Gastroesophageal sphincter (tissue), 4 donors: ENCODE results near the gene SYNJ2. TPM values are rescaled to one million over a fixed set of nuclear protein-coding genes. Genes with fewer than 3 reads are reported as not detected.

Experiments used
- ATAC-seq: fragments of 150-250 bp; one replicate; pipeline ENCODE4 v1.9.1; 2016; ENCODE audit warnings: mild to moderate bottlenecking, moderate library complexity
- H3K27ac ChIP-seq, 4 donors: fragments of 200-600 bp; sonication (generic) in 3 of 4; 1 replicate in 3 of 4; 2 replicates in 1 of 4; pipeline ENCODE4 v1.5.1; 2016 to 2019
- H3K27me3 ChIP-seq: fragments of 200-600 bp; sonication (generic); one replicate; pipeline ENCODE4 v1.5.1; 2019
- H3K36me3 ChIP-seq, 2 donors: fragments of 200-600 bp; sonication (generic); one replicate each; pipeline ENCODE4 v1.5.1; 2019; ENCODE audit warnings: control low read depth in 1 of 2
- H3K4me1 ChIP-seq, 3 donors: fragments of 200-600 bp; sonication (generic); 1 replicate in 2 of 3; 2 replicates in 1 of 3; pipeline ENCODE4 v1.5.1; 2016 to 2019; ENCODE audit warnings: control low read depth in 2 of 3
- H3K4me3 ChIP-seq, 2 donors: fragments of 200-600 bp; sonication (generic); one replicate each; pipeline ENCODE4 v1.5.1; 2019; ENCODE audit warnings: mild to moderate bottlenecking in 1 of 2, moderate library complexity in 1 of 2
- H3K9me3 ChIP-seq, 3 donors: fragments of 200-600 bp; sonication (generic); one replicate each; pipeline ENCODE4 v1.5.1; 2017 to 2019; ENCODE audit warnings: control low read depth in 2 of 3
- CTCF ChIP-seq, 4 experiments: fragments of 200-600 bp in 2 of 4; fragments of 450-650 bp in 2 of 4; sonication (generic) in 1 of 4; IDR thresholded peaks; one replicate each; pipeline ENCODE4 v1.5.1; 2017 to 2019; ENCODE audit warnings: antibody characterized with exemption in 4 of 4, mild to moderate bottlenecking in 2 of 4, moderate library complexity in 2 of 4
- EP300 ChIP-seq: sonication (generic); formaldehyde crosslinking; IDR thresholded peaks from one replicate; pipeline ENCODE4 v1.6.1; 2017; ENCODE audit warnings: antibody characterized with exemption, mild to moderate bottlenecking
- POLR2A ChIP-seq, 2 donors: fragments of 450-650 bp; IDR thresholded peaks; one replicate each; pipeline ENCODE4 v1.6.1; 2017; ENCODE audit warnings: antibody characterized with exemption in 2 of 2, mild to moderate bottlenecking in 2 of 2, moderate library complexity in 1 of 2
- POLR2AphosphoS5 ChIP-seq: sonication (generic); formaldehyde crosslinking; IDR thresholded peaks from one replicate; pipeline ENCODE4 v1.6.1; 2017; ENCODE audit warnings: antibody characterized with exemption
- WGBS, 2 donors: methylation state at CpG; one replicate each; pipeline ENCODE4 v1.1.5; 2018; ENCODE audit warnings: low coverage in 1 of 2; 5-methylcytosine and 5-hydroxymethylcytosine counted together
- total RNA-seq, 4 donors: library from RNA; depleted of rRNA; stranded (reverse); fragments of >200 nt; gene quantifications; one replicate each; pipeline ENCODE4 v1.1.0, GENCODE V29; 2016

Gene SYNJ2
- total RNA-seq, 4 donors from 2014 or later = 19.9 to 27.9 (median 21.6) TPM

GRCh38 chr6:158076548-158076947, 94.9 kb downstream of the SYNJ2 start:
- no peak overlapping the region for H3K27ac ChIP-seq
- no peak overlapping the region for H3K4me3 ChIP-seq
- ATAC-seq = no peak
- H3K9me3 ChIP-seq = no peaks in the 10 kb centered on the region
- H3K27me3 ChIP-seq = no peaks in the 10 kb centered on the region
- H3K4me1 ChIP-seq = peaks cover 0 to 10% (median 0%) of the 10 kb centered on the region in 3 donors
- peaks cover 0 to 76% of the 10 kb centered on the region in 2 donors for H3K36me3 ChIP-seq
- WGBS, 2 donors = 91% methylated on average over 15 to 18 of the region's 18 CpGs
- TF ChIP-seq EP300 (no peak), CTCF (IDR thresholded peaks at IDR 0.05) (no peak), POLR2AphosphoS5 (no peak), POLR2A (IDR thresholded peaks at IDR 0.05) (no peak)

GRCh38 chr6:158077676-158078075, 96.0 kb downstream of the SYNJ2 start:
- no peak overlapping the region for H3K27ac ChIP-seq
- TF ChIP-seq POLR2A (IDR thresholded peaks at IDR 0.05) (no peak), EP300 (no peak), POLR2AphosphoS5 (no peak), CTCF (IDR thresholded peaks at IDR 0.05) (no peak)
- no peaks in the 10 kb centered on the region for H3K27me3 ChIP-seq
- H3K4me3 ChIP-seq = no peak overlapping the region
- 85 to 93% methylated on average over 5 to 7 of the region's 10 CpGs for WGBS, 2 donors
- H3K9me3 ChIP-seq = no peaks in the 10 kb centered on the region
- no peak for ATAC-seq
- peaks cover 0 to 81% of the 10 kb centered on the region in 2 donors for H3K36me3 ChIP-seq
- no peaks in the 10 kb centered on the region for H3K4me1 ChIP-seq

- Histone ChIP-seq H3K36me3 (peaks cover 0 to 88% of the 10 kb centered on the region in 2 donors), H3K27ac (no peak overlapping the region), H3K27me3 (no peaks in the 10 kb centered on the region), H3K4me1 (no peaks in the 10 kb centered on the region), H3K9me3 (no peaks in the 10 kb centered on the region), H3K4me3 (no peak overlapping the region)
- WGBS, 2 donors = 76 to 84% methylated on average over 6 to 7 of the region's 7 CpGs
- TF ChIP-seq POLR2A (IDR thresholded peaks at IDR 0.05) = no peak
- TF ChIP-seq CTCF (IDR thresholded peaks at IDR 0.05) = no peak
- TF ChIP-seq POLR2AphosphoS5 = no peak
- no peak for TF ChIP-seq EP300
- no peak for ATAC-seq
Measured at GRCh38 chr6:158078320-158078719, 96.7 kb downstream of the SYNJ2 start.

- ATAC-seq = no peak
- Histone ChIP-seq H3K36me3 (peaks cover 0 to 91% of the 10 kb centered on the region in 2 donors), H3K4me3 (no peak overlapping the region), H3K27ac (no peak overlapping the region), H3K4me1 (no peaks in the 10 kb centered on the region), H3K27me3 (no peaks in the 10 kb centered on the region), H3K9me3 (no peaks in the 10 kb centered on the region)
- TF ChIP-seq POLR2A (IDR thresholded peaks at IDR 0.05) (no peak), CTCF (IDR thresholded peaks at IDR 0.05) (no peak), EP300 (no peak), POLR2AphosphoS5 (no peak)
- 86 to 90% methylated on average over 10 to 12 of the region's 18 CpGs for WGBS, 2 donors
Measured at GRCh38 chr6:158080849-158081656, 99.4 kb downstream of the SYNJ2 start.

GRCh38 chr6:158081657-158081935, 99.9 kb downstream of the SYNJ2 start:
- H3K36me3 ChIP-seq = peaks cover 0 to 91% of the 10 kb centered on the region in 2 donors
- H3K4me1 ChIP-seq = peaks cover 0 to under 1% (median 0%) of the 10 kb centered on the region in 3 donors
- TF ChIP-seq EP300 = no peak
- no peak for TF ChIP-seq CTCF (IDR thresholded peaks at IDR 0.05)
- no peak for TF ChIP-seq POLR2A (IDR thresholded peaks at IDR 0.05)
- no peak for TF ChIP-seq POLR2AphosphoS5
- H3K27me3 ChIP-seq = no peaks in the 10 kb centered on the region
- no peaks in the 10 kb centered on the region for H3K9me3 ChIP-seq
- no peak overlapping the region for H3K27ac ChIP-seq
- 91 to 93% methylated on average over 3 to 4 of the region's 6 CpGs for WGBS, 2 donors
- no peak overlapping the region for H3K4me3 ChIP-seq
- no peak for ATAC-seq
